ENCODE data around the gene PTPRD.

GRCh38 chr9:8724284-8725018 is 1888.4 kb downstream of the PTPRD start:
- TF ChIP-seq CTCF (conservative IDR thresholded peaks at IDR 0.05 in 1 of 2, IDR thresholded peaks at IDR 0.05 in 1 of 2; ENCODE audit: extremely low read depth in 1 of 2, insufficient read depth in 1 of 2, low read depth in 1 of 2, low read length in 2 of 2) (no peak), EZH2 (IDR thresholded peaks at IDR 0.05; ENCODE audit: borderline replicate concordance, low read length) (no peak)
